NOMO-1 treated with DMSO at 0.1 percent for 48 hours (cell line): ENCODE results near the gene RFC3.

Source experiments
- DNase-seq: peaks from one replicate; lab custom pipeline; 2025; ENCODE audit not compliant: unreplicated experiment; lab: John Stamatoyannopoulos, UW

The RFC3 gene

DNA sequence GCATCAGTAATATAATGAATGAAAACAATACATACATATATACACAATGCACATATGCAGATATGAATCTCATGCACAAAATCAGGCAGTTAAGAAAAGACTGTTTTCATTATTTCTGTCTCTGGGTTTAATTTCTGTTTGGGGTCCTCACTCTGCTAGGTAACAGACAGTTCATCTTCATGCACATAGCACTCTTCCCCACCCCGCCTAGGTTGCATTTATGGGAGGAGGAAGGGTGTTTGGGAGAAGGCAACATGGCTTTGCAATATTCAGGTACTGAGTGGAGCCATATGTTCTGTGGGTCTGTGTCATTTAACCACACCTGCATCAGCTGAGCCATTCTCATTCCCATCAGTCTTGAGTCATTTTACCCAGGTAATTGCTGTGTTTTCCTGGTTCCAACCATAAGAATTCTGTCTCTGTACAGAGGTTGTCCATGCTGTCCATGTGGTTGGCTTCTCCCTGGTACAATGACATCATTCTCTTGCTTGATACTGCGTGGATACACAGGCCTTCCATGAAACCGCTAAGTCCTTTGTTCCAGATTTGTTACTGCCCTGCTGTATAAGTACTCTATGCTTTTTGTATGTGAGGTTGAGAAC, 45.3 kb downstream of the RFC3 start:
- DNase-seq: no peak

- no peak for DNase-seq
Observed at GRCh38 chr13:33865945-33866344, 48.0 kb downstream of the RFC3 start.

- no peak for DNase-seq
Observed at GRCh38 chr13:33867472-33867871, 49.5 kb downstream of the RFC3 start.

DNA sequence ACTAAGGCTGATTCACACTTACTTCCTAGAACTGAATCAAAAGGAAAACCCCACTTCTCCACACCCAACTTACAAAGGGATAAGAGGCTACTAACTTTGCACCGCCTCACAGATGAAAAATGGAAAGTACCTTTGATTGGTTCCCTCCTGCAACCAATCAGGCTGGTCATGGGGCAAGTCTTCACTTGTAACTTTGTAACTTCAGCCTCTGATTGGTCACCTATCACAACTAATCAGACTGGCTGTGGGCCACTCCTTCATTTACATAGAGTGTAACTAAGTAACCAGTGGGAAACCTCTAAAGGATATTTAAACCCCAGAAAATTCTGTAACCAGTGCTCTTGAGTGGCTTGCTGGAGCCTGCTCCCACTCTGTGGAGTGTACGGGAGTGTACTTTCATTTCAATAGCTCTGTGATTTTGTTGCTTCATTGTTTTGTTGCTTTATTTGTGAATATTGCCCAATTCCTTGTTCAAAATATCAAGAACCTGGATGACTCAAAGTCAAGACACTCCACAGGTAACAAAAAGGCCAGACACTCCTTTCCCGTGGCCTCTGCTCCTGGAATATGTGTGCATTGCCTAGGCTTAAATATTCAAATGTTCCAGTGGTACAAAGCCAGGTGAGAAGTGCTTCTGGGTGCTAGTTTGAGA, 50.5 kb downstream of the RFC3 start:
- no peak for DNase-seq

GRCh38 chr13:33869005-33869404, 51.1 kb downstream of the RFC3 start:
- no peak for DNase-seq

DNA sequence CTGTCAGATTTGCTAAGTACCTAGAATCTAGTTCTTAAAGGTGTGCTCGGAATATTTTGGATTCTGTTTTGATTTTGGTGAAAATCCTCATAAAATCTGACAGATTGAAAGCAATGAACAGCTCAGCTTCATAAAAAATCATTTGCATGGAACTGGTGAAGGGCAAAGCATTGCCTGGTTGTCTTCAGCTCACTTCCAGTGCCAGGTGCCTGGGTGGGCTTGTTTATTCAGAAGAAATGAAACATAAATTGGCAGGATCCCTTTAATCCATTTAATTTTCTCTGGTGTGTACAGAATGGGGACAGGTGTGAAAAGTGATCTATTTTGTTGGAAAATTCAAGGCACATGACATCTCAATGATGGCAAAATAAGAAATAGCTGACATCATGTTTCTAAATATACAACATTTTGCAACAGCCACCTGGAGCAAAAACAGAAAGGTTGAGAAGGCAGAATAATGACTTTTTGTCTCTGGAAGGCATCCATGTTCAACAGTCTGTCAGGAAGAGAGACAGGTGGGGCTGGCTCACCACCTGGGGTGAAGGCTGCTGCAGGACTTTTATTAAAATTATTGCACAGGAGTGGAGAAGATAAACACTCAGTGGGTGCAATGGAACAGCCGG, 52.2 kb downstream of the RFC3 start:
- no peak for DNase-seq

DNA sequence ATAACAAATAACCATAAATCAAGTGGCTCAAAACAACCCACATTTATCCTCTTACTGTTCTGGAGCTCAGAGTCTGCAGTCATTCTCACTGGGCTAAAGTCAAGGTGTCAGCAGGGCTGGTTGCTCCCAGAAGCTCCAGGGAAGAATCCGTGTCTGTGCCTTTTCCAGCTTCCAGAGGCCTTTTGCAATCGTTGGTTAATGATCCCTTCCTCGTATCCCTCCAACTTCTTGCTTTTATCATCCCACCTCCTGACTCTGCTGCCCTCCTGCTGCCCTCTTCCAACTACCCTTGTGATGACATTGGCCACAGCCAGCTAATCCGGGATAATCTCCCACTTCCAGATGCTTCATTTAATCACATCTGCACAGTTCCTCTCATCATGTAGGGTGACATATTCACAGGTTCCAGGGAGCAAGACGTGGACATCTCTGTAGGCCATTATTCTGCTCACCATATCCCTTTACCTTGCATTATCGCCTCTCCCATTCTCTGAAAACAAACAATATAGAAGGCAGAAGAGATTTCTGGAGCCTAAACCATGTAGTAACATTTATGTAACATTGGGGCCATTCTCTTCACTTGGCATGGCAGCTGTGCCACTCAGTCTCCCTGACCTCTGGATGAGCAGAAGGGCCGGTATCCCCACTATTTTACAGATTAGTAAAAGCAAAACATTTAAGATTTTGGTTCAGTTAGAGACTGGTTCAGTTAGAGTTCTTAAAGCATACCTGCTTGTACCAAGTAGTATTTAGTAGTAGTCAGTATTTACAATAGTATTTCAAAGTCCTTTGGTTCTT, 53.5 kb downstream of the RFC3 start:
- no peak for DNase-seq

GRCh38 chr13:33872005-33872351, 54.0 kb downstream of the RFC3 start:
- no peak for DNase-seq

GRCh38 chr13:33873251-33873908, 55.4 kb downstream of the RFC3 start:
- no peak for DNase-seq

- no peak for DNase-seq
Observed at GRCh38 chr13:33874871-33875270, 56.9 kb downstream of the RFC3 start.

GRCh38 chr13:33875618-33876401, 57.9 kb downstream of the RFC3 start:
- no peak for DNase-seq

DNA sequence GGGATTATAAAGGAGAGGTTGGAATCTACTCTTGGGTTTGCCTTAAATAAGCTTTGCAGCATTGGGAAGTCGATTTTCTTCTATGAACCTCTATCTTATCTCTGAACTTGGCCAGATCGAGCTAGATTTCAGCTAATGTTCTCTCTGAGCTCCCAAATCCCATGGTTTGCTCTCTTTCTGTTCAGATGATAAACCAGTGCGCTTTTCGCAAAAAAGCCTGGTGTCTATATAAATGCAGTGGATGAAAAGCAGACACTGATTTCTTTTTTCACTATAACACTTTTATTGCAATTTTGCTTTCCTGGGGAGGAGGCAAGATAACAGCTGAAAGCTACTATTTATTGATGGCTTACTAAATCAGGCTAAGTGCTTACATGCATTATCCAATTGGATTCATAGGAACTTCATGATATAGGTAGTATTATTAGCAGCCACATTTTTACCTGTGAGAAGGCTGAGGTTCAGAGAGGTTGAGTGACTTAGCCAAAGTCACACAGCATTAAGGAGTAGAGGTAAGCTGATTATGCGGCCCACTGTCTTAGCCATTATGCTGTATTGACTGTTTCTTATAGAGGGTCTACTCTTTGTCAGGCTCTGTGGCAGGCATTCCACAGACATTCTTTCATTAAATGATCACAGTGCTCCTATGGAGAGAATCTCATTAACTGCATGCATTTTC, 58.9 kb downstream of the RFC3 start:
- no peak for DNase-seq

GRCh38 chr13:33879118-33879517, 61.2 kb downstream of the RFC3 start:
- no peak for DNase-seq

DNA sequence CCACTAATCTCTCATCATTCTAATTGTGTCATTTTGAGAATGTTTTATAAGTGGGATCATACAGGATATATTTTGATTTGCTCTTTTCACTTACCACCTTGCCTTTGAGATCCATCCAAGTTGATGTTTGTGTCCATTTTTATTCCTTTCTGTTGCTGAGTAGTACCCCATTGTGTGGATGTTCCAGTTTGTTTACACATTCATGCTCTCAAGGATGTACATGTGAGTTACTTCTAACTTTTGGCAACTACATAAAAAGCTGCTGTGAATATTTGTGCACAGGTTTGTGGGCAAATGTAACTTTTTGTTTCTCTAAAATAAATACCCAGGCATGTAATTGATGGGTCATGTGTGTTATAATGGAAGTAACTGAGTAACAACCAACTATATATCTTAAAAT, 64.9 kb downstream of the RFC3 start:
- DNase-seq: no peak

DNA sequence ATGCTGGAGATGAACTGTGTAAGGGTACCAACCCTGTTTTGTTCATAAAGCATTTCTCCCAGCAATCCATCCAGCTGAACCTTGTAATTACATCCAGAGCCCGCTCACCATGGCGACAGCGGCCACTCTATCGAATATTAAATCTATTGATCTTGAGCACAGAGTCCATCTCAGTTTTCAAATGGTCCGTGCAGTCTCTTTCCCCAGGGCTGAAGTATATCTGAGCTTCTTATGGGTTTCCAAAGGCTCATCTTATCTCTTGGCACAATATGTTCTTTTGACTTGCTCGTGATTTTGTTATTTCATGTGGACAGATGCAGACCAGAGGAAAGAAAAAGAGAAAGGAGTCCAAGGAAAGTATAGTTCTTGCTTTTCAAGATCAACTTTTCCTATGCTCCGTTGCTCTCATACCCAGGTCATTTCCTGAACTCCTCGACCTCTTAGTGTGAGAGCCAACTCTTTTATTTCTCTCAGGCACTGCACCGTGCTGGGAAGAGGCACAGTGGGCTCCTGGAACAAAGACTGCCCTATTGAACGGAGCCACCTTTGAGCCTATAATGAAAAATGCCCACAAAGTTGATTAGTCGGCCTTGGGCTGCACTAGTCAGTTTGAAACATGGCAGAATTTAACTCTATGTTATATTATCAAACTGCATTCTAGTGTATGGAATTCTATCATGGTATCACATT, 66.7 kb downstream of the RFC3 start:
- no peak for DNase-seq
